Stomach (tissue), 4 donors: ENCODE results near the gene MSX1.

ENCODE experiments used
- CTCF ChIP-seq, 7 experiments: fragments of 450-650 bp in 4 of 7; fragments of 200-600 bp in 3 of 7; sonication (generic) in 3 of 7; IDR thresholded peaks; one replicate each; pipeline ENCODE4 v1.5.1; 2016 to 2019; ENCODE audit warnings: antibody characterized with exemption in 7 of 7, control low read depth in 2 of 7, mild to moderate bottlenecking in 1 of 7
- EP300 ChIP-seq: sonication (generic); formaldehyde crosslinking; IDR thresholded peaks from one replicate; pipeline ENCODE4 v1.6.1; 2017; ENCODE audit warnings: antibody characterized with exemption

- TF ChIP-seq CTCF (IDR thresholded peaks at IDR 0.05): no peak
- no peak for TF ChIP-seq EP300
Observed at GRCh38 chr4:4860600-4861389, 1.3 kb downstream of the MSX1 start.
